Gastroesophageal sphincter (tissue), 4 donors: ENCODE data around the gene PPP6C. TPM values are rescaled to one million over a fixed set of nuclear protein-coding genes. Genes with fewer than 3 reads are reported as not detected.
"Not testable (repeated sequence)": the region's sequence is repeated elsewhere in the genome, so short reads cannot be mapped to it uniquely, and the experiment has no call there.

ENCODE experiments used
- ATAC-seq: fragments of 150-250 bp; one replicate; pipeline ENCODE4 v1.9.1; 2016; ENCODE audit warnings: mild to moderate bottlenecking, moderate library complexity
- H3K27ac ChIP-seq, 4 donors: fragments of 200-600 bp; sonication (generic) in 3 of 4; 1 replicate in 3 of 4; 2 replicates in 1 of 4; pipeline ENCODE4 v1.5.1; 2016 to 2019
- H3K27me3 ChIP-seq: fragments of 200-600 bp; sonication (generic); one replicate; pipeline ENCODE4 v1.5.1; 2019
- H3K36me3 ChIP-seq, 2 donors: fragments of 200-600 bp; sonication (generic); one replicate each; pipeline ENCODE4 v1.5.1; 2019; ENCODE audit warnings: control low read depth in 1 of 2
- H3K4me1 ChIP-seq, 3 donors: fragments of 200-600 bp; sonication (generic); 1 replicate in 2 of 3; 2 replicates in 1 of 3; pipeline ENCODE4 v1.5.1; 2016 to 2019; ENCODE audit warnings: control low read depth in 2 of 3
- H3K4me3 ChIP-seq, 2 donors: fragments of 200-600 bp; sonication (generic); one replicate each; pipeline ENCODE4 v1.5.1; 2019; ENCODE audit warnings: mild to moderate bottlenecking in 1 of 2, moderate library complexity in 1 of 2
- H3K9me3 ChIP-seq, 3 donors: fragments of 200-600 bp; sonication (generic); one replicate each; pipeline ENCODE4 v1.5.1; 2017 to 2019; ENCODE audit warnings: control low read depth in 2 of 3
- EP300 ChIP-seq: sonication (generic); formaldehyde crosslinking; IDR thresholded peaks from one replicate; pipeline ENCODE4 v1.6.1; 2017; ENCODE audit warnings: antibody characterized with exemption, mild to moderate bottlenecking
- POLR2A ChIP-seq, 2 donors: fragments of 450-650 bp; IDR thresholded peaks; one replicate each; pipeline ENCODE4 v1.6.1; 2017; ENCODE audit warnings: antibody characterized with exemption in 2 of 2, mild to moderate bottlenecking in 2 of 2, moderate library complexity in 1 of 2
- POLR2AphosphoS5 ChIP-seq: sonication (generic); formaldehyde crosslinking; IDR thresholded peaks from one replicate; pipeline ENCODE4 v1.6.1; 2017; ENCODE audit warnings: antibody characterized with exemption
- WGBS, 2 donors: methylation state at CpG; one replicate each; pipeline ENCODE4 v1.1.5; 2018; ENCODE audit warnings: low coverage in 1 of 2; 5-methylcytosine and 5-hydroxymethylcytosine counted together
- total RNA-seq, 4 donors: library from RNA; depleted of rRNA; stranded (reverse); fragments of >200 nt; gene quantifications; one replicate each; pipeline ENCODE4 v1.1.0, GENCODE V29; 2016
- TF ChIP-seq, protein P1 (sequence below), 4 experiments: fragments of 200-600 bp in 2 of 4; fragments of 450-650 bp in 2 of 4; sonication (generic) in 1 of 4; IDR thresholded peaks; one replicate each; pipeline ENCODE4 v1.5.1; 2017 to 2019; ENCODE audit warnings: antibody characterized with exemption in 4 of 4, mild to moderate bottlenecking in 2 of 4, moderate library complexity in 2 of 4

PPP6C gene
- total RNA-seq, 4 donors from 2014 or later = 28.5 to 49.9 (median 38.0) TPM

DNA sequence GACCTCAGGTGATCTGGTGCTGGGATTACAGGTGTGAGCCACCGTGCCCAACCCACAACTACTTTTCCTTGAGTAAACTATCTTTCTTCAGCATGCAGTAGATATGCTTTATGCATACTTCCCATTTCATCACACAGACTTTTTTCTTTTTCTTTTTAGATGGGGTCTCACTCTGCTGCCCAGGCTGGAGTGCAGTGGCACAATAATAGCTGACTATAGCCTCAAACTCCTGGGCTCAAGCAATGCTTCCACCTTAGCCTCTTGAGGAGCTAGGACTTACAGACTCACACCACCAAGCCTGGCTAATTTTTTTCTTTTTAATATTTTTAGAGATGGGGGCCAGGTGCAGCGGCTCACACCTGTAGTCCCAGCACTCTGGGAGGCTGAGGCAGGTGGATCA lies 22.8 kb downstream of the PPP6C start:
- Histone ChIP-seq H3K36me3 (peaks cover 0 to 31% of the 10 kb centered on the region in 2 donors), H3K4me3 (no peak overlapping the region), H3K4me1 (peaks cover 0 to 40% (median 3%) of the 10 kb centered on the region in 3 donors), H3K27ac (peak overlapping the region in 2 of 4 donors; percentile 38 to 62), H3K27me3 (no peaks in the 10 kb centered on the region), H3K9me3 (no peaks in the 10 kb centered on the region)
- WGBS, 2 donors = 100% methylated on average over 1 of the region's 2 CpGs
- no peak for ATAC-seq
- TF ChIP-seq POLR2AphosphoS5 = no peak
- TF ChIP-seq EP300 = no peak
- TF ChIP-seq, protein P1, sequence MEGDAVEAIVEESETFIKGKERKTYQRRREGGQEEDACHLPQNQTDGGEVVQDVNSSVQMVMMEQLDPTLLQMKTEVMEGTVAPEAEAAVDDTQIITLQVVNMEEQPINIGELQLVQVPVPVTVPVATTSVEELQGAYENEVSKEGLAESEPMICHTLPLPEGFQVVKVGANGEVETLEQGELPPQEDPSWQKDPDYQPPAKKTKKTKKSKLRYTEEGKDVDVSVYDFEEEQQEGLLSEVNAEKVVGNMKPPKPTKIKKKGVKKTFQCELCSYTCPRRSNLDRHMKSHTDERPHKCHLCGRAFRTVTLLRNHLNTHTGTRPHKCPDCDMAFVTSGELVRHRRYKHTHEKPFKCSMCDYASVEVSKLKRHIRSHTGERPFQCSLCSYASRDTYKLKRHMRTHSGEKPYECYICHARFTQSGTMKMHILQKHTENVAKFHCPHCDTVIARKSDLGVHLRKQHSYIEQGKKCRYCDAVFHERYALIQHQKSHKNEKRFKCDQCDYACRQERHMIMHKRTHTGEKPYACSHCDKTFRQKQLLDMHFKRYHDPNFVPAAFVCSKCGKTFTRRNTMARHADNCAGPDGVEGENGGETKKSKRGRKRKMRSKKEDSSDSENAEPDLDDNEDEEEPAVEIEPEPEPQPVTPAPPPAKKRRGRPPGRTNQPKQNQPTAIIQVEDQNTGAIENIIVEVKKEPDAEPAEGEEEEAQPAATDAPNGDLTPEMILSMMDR (IDR thresholded peaks at IDR 0.05) = no peak
- no peak for TF ChIP-seq POLR2A (IDR thresholded peaks at IDR 0.05)

DNA sequence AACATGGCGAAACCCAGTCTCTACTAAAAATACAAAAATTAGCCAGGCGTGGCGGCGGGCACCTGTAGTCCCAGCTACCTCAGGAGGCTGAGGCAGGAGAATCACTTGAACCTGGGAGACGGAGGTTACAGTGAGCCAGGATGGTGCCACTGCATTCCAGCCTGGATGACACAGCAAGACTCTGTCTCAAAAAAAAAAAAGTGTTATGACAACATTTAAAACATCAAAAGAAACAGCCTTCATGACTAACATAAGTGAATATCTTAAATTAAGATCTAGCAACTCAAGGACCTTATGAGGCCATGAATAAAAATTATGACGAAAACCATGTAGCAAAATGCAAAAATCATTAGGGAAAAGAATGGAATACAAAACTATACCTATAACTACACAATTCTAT lies 26.7 kb downstream of the PPP6C start:
- 67 to 90% methylated on average over 1 to 5 of the region's 6 CpGs for WGBS, 2 donors

GRCh38 chr9:125161284-125161918 lies 28.2 kb downstream of the PPP6C start:
- Histone ChIP-seq H3K4me1 (peaks cover 0 to 60% (median 7%) of the 10 kb centered on the region in 3 donors), H3K4me3 (no peak overlapping the region), H3K27ac (peak overlapping the region; percentile 24 to 82 (median 72)), H3K9me3 (no peaks in the 10 kb centered on the region), H3K36me3 (peaks cover 0 to 21% of the 10 kb centered on the region in 2 donors), H3K27me3 (no peaks in the 10 kb centered on the region)
- TF ChIP-seq EP300 = no peak
- TF ChIP-seq, protein P1 (IDR thresholded peaks at IDR 0.05) = no peak
- TF ChIP-seq POLR2A (IDR thresholded peaks at IDR 0.05) = no peak
- no peak for TF ChIP-seq POLR2AphosphoS5
- 50 to 51% methylated on average over 1 to 3 of the region's 3 CpGs for WGBS, 2 donors
- peak; percentile 79 for ATAC-seq

More for the DNA sequence above, 26.7 kb downstream of the PPP6C start:
- not testable (repeated sequence) for H3K27me3 ChIP-seq, H3K4me3 ChIP-seq, H3K36me3 ChIP-seq, ATAC-seq, H3K9me3 ChIP-seq
- Histone ChIP-seq H3K27ac (peak overlapping the region in 1 of 4 donors; percentile 77), H3K4me1 (peaks cover 0 to 67% (median 7%) of the 10 kb centered on the region in 3 donors)

DNA sequence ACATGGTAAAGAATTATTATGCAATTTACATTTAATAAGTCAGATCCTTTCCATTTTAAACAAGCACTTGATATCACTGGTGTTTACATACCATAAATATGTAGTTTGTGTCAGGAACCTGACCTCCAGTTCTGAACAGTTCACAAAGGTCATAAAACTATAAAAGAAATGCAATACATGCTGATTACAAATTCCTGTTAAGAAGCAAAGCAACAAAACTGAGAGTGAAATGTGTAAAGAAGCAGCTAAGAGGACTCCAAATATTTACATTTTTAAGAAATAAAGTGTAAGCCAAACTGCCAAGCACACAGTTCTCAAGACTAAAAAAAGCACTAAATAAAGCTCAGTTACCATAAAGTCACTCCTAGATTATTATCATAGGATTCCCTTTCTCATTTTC lies 28.9 kb downstream of the PPP6C start:
- TF ChIP-seq EP300 (no peak), POLR2AphosphoS5 (no peak), POLR2A (IDR thresholded peaks at IDR 0.05) (no peak)
- TF ChIP-seq, protein P1 (IDR thresholded peaks at IDR 0.05) = no peak
- ATAC-seq = no peak
- Histone ChIP-seq H3K9me3 (no peaks in the 10 kb centered on the region), H3K4me1 (peaks cover 0 to 54% (median 4%) of the 10 kb centered on the region in 3 donors), H3K36me3 (peaks cover 0 to 27% of the 10 kb centered on the region in 2 donors), H3K27ac (peak overlapping the region; percentile 24 to 82 (median 72)), H3K27me3 (no peaks in the 10 kb centered on the region), H3K4me3 (no peak overlapping the region)

- ATAC-seq = no peak
- Histone ChIP-seq H3K27me3 (no peaks in the 10 kb centered on the region), H3K27ac (no peak overlapping the region), H3K4me1 (peaks cover 0 to 46% (median 4%) of the 10 kb centered on the region in 3 donors), H3K4me3 (no peak overlapping the region), H3K9me3 (no peaks in the 10 kb centered on the region), H3K36me3 (peaks cover 3 to 58% of the 10 kb centered on the region in 2 donors)
- WGBS, 2 donors = 69 to 95% methylated on average over 2 of the region's 2 CpGs
- TF ChIP-seq EP300 (no peak), POLR2A (IDR thresholded peaks at IDR 0.05) (no peak), POLR2AphosphoS5 (no peak)
- TF ChIP-seq, protein P1 (IDR thresholded peaks at IDR 0.05) = no peak
Measured at GRCh38 chr9:125156551-125156950, 33.1 kb downstream of the PPP6C start.
